ENCODE measurements around the gene ULK3.

ULK3 gene

DNA sequence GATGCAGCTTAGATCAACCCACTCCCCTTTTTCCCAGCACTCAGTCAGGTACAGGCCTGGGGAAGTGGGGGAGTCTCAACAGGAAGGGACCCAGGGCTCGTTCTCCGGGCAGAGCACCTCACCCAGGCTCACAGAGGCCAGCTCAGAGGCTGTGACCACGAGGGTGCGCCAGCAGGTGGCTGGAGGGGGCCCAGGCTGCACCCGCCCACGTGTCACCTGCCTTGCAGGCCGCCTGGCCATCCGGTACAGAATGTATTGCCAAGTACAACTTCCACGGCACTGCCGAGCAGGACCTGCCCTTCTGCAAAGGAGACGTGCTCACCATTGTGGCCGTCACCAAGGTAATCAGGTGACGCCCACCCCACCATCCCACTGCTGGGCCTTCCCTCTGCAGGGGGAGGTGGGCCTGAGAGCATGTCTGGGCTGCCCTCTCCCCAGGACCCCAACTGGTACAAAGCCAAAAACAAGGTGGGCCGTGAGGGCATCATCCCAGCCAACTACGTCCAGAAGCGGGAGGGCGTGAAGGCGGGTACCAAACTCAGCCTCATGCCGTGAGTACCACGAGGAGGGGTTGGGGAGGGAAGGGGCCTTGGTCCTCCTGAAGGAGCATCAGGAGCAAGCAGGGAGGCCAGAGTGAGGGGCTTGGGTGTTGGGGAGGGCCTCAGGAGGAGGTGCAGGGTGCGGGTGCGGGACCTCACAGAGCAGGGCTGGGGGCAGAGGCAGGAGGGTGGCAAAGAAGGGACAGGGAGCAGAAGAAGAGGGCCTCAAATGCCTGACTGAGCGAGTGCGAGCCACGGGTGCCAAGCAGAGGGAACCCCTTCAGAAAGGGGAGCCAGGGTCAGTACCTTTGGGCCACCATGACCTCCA is 44.3 kb downstream of the ULK3 start:
- peak in 1 of 2 experiments; percentile 39 for DNase-seq

DNA sequence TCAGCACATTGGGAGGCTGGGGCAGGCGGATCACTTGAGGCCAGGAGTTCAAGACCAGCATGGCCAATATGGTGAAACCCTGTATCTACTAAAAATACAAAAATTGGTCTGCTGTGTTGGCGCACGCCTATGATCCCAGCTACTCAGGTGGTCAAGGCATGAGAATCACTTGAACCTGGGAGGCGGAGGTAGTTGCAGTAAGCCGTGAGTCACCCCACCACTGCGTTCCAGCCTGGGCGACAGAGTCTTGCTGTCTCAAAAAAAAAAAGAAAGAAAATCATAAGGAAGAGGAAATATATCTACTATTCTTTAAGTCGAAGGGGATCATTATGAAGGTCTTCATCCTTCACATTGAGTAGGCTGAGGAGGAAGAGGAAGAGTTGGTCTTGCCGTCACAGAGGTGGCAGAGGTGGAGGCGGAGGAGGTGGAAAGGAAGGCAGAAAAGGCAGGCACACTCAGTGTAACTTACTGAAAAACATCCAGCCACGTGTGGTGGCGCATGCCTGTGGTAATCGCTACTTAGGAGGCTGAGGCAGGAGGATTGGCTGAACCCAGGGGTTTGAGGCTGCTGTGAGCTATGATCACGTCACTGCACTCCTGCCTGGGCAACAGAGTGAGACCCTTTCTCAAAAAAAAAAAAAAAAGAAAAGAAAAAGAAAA is 46.9 kb downstream of the ULK3 start:
- peak; percentile 65 to 68 for DNase-seq

DNA sequence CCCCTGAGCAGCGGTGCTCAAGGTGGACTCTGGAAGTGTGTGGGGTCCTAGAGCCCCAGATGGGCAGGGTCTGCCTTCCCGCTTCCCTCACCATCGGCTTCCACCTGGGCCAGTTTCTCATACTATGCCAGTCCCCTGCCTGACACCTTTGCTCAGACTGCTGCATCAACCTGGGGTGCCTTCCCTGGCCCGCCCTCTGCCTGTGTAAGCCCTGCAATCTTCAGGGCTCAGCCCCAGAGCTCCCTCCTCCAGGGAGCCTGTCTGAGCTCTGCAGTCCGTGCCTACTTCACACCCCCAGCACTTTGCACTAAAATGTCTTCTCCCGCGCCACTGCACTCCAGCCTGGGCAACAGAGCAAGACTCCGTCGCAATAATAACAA is 48.0 kb downstream of the ULK3 start:
- DNase-seq = no peak

DNA sequence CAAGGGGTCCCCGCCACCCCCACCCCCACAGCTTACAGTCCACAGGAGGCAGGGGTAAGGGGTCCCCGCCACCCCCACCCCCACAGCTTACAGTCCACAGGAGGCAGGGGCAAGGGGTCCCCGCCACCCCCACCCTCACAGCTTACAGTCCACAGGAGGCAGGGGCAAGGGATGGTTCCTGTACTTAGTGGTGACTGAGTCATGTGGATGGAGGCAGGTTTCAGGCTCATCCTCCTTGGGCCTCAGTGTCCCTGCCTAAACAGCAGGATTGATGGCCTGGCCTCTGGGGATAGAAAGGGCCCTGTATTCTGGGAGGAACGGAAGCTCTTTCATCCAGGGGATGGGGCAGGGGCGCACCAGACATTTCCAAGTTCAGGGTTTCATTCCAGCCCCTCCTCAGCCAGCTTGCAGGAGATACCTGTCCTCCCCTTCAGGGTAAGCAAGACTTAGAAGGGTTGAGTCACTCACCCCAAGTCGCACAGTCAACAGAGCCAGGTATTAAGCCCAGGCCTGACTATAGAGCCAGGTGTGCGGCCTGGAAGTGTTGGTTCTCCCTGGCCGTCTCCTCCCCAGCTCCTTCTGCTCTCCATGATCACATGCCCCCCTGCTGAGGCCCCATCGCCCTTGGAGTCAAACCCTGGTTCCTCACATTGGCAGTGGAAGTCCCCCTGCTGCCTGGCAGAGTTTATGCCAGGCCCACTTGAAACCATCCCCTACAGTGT is 48.5 kb downstream of the ULK3 start:
- peak in 1 of 2 experiments; percentile 55 for DNase-seq

DNA sequence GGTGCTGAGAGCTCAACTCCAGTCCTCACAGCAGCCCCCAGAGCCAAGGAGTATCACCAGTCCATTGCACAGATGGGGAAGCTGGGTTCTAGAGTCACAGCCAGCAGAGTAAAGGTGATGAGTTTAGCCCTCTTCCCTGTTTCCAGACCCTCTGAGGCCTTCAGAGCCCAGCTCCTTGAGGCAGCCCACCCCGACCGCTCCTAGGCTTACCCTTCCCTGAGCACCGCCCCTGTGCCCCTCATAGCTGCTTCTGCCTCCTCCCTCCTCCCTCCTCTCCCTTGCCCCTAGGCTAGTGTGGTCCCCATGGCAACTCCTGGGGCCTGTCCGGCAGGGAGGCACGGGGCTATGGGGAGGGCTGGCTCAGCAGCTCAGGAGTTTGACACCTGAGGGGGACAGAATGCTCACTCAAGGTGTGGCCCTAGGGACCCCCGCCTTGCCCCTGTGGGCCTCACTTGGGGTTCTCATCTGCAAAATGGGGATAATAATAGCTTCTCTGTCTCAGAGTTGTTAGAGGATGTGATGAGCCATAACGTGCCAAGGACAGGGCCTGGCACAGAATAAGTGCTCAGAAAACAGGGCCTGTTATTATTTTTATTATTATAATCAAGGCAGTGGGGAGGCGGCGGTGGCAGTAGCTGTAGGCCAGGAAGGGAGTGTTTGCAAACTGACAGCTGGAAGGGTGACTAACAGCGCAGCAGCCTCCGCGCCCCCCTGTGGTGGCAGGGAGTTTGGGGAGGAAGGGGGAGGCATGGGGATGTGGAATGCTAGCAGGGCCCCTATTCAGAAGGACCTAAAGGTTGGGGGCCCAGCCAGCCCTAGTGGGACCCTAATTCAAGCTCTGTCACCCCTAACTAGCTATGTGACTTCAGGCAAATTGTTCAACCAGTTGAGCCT is 49.6 kb downstream of the ULK3 start:
- peak; percentile 78 to 81 for DNase-seq

DNA sequence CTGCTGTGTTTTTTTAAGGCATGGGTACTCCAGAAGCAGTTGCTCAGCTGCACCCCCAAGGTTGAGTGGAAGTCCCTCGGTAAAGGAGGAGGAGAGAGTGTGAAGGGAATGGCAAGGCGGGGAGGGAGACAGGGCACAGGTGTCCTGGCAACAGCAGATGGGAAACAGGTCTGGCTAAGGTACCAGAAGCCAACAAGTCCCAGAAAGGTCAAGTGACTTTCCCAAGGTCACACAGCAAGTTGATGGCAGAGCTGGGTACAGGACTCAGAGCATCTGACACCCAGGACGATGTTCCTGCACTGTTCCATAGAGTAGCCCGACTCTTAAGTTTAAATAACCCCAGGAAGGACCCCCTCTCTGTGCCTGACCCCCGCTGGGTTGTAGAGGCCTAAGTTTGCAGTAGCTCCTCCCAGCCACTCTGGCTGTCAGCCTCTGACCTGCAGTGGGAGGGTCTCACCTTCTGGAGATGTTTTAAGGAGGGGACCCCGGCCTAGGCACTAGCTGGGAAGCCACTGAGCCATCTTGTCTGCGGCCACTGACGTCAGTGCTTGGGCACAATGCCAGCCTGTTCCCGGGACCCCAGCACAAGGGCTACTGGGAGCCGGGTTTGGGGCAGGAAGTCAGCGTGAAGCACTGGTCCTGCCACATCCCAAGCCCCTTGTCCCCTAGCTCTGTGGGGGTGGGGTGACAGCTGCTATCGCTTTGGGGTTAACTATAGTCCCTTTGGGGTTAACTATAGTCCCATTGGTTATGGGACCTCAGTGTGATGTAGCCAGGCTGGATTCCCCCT is 50.5 kb downstream of the ULK3 start:
- DNase-seq = no peak

DNA sequence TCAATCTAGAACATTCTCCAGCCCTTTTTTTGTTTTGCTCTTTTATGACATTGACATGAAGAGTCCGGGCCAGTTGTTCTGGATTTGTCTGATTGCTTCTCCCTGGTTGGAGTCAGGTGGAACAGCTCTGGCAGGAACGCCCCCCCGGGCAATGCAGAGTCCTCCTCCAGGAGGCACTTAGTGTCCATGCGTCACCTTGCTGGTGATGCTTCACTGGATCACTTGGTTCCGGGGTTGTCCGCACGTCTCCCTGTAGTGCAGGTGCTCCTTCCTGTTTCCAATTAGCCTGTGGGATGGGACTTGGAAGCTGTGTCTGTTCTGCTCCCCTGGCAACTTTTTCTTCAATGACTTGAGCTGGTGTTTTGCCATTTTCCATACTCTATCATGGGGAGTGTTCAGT is 51.3 kb downstream of the ULK3 start:
- no peak for DNase-seq

DNA sequence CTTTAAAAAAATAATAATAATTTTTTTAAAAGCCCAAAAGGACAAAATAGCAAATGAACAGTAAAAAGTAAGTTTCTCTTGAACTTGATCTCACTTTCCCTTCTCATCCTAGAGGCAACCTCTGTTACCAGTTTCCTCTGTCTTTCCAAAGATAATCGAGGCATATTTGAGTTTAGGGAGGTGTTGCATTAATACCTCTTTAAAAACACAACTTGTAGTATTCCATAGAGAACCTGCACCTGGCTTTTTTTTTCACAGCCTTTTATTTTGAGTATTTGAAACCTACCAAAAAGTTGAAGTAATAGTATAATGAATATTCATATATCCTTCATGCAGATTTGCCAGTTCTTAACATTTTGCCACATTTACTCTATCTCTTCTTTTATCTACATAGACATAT is 51.9 kb downstream of the ULK3 start:
- DNase-seq = no peak

DNA sequence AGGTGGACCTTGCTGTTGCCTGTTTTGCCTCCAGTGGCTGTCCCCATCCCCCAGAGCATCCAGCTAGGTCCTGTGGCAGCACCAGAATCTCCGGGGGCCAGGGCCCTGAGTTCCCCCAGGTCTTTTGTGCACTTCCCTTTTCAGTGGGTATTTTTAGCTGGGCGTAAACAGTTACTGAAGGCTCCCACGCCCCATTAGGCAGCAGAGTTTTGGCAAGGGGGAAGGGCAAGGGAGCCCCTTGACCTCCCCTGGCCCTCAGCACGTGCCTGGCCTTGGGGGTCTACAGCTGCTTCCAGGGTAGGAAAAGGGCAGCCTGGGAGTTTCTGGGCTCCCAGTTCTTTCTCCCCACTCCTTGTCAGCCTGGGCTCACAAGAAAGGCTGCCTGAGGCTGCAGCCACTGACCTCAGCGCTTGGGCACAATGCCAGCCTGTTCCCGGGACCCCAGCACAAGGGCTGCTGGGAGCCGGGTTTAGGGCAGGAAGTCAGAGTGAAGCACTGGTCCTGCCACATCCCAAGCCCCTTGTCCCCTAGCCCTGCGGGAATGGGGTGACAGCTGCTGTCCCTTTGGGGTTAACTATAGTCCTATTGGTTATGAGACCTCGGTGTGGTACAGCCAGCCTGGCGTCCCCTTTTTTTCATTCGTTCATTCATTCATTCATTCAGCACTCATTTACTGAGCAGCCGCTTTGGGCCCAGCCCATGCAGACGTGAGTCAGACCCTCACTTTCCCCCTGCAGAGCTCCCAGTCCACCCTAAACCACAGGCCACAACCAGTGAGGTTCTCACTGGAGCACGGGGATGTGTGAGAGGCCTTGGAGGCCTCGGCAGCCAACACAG is 52.7 kb downstream of the ULK3 start:
- DNase-seq = peak; percentile 70 to 73

DNA sequence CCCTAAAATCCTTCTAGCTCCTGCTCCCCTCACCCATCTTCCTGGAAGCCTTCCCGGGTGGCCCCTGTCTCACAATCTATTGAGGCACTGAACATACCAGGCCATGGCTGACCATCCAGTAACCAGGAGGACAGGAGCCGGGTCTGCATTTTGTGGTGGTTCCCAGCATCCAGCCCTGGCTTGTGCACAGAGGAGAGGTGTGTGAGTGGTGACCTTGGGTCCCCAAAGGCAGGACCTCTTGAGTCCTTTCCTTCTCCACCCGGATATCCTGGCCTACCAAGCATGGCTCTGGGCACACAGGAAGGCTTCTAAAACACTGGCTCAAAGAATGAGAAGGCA is 53.2 kb downstream of the ULK3 start:
- peak in 1 of 2 experiments; percentile 46 for DNase-seq

DNA sequence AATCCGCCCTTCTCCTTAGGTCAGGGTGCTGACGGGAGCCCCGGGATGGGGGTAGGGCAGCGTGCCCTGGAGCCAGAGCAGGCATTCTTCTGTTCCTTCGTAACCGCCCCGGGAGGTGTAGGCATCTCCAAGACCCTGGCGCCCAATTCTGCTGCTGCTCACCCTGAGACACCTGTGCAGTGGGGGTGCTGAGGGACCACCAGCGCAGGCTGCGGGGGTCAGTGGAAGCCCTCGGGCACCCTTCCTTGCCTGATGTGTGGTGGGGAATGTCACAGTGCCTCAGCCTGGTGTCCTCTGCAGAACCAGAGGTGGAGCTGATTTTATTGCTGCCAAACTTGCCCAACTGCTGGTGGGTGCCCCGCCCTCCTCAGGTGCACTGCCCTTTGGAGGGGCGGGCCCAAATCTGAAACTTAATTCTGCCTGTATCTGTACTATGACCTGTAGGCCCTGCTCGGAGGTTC is 53.8 kb downstream of the ULK3 start:
- peak in 1 of 2 experiments; percentile 50 for DNase-seq

DNA sequence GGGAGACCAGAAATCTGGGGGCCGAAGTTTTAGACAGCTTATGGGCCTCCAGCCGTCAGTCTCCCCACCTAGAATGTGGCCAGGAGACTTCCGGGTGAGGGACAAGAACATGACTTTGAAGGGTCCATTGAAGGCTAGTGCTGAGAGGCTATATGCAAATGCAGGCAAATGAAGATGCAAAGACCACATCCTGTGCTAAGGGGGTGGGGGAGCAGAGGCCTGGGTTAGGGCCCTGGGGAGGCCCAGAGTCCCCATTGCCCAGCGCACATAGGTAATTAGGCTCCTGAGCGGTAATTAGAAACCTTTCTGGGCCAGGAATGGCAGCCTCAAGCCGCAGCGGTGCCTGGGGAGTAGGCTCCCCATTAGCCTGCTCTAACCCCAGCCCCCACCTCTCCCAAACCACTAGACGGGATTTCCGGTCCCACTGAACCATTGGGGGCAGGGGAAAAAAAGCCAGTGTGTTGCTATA is 54.2 kb downstream of the ULK3 start:
- DNase-seq = peak; percentile 65 to 72

DNA sequence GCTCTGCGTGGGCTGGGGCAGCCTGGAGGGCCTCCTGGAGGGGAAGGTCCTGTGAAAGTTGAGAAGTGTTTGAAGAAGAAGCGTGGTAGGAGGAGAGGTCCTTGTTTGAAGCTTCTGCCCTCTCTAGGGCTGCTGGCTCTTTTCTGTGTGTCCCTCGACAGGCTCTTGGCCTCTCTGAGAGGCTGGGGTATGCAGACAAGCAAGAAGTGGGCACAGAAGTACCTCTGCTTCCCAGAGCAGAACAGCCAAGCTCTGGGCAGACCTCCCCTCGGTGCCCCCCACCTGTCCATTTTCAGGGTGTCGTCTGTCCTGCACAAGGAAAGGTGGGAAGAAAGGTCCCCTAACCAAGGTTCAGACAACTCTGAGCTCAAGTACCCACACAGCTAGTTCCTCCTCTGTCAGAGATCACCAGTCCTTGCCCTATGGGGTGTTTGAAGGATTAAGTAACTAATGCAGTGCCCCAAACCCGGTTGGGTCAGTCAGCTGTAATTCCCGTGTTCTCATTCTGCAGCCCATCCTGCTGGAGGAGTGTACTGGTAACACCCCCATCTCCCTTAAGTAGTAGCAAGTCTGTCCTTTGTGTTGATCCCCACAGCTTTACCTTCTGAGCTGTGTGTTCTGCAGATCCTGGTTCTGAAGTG is 54.8 kb downstream of the ULK3 start:
- no peak for DNase-seq

DNA sequence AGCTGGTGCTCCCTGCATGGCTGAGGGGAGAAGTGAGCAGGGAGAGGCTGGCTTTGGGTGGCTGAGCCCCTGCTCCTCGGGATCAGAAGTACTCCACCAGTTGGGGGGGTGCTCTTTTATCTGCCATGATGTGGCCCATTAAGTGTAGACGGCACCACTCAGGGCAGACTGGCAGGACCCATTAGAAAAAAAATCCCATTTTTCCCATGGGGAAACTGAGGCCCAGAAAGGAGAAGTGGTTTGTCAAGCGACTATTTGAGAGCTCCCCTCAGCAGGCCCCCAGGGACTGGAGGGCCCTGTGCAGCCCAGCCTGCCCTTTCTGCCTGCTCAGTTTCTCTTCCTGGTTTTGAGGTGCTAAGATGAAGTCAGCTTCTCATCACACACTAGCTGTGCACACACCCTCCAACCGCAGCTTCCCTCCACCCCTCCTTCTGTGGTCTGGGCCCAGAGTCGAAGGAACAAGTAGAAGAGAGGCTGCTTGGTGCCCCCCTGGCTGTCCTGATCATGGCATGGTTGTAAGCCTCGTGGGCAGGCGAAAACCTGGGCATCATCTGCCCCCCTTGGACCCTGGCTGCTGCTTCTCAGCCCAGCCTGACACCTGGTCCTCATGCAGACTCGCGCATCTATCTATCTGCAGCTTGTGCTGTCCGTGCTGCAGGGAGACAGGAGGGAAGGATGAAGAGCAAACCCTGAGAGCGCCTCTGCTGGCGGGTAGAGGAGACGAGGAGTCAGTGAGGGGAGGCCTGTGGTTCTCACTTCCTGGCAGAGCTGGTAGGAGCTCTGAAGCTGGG is 55.5 kb downstream of the ULK3 start:
- DNase-seq = peak; percentile 92 to 94

DNA sequence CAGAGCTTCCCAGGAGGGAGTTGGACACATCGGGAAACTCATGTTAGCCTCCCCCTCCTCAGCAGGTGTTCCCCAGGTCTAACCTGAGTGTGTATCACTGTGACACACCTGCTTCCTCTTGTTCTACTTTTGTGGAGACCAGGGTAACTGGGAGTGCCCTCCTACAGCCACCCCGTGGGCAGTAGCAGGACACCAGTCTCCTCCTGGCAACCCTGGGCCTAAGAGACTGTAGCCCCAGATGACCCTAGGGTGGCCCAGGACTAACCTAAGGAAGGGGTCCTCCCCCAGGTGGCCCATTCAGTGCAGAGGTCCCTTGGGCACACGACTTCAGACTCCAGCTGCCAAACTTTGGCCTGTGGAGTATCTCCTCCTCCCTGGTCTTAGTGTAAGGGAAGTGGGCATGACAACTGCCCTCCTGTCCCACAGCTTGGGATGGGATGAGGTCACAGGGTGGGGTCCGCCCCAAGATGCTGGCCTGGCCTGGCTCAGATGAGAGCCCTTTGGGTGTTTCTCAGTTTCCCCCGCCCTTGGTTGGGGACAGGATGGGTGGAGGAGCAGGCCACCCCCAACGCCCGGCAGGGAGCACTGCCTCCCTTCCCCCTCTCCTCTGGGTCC is 56.3 kb downstream of the ULK3 start:
- DNase-seq = peak in 1 of 2 experiments; percentile 45

Measured in activated T-cell treated with anti-CD3 and anti-CD28 coated beads, Interleukin-2, amount 50 U/mL, for 48 hours (primary cell).